ENCODE data around the gene PTPRK. TPM values are rescaled to one million over a fixed set of nuclear protein-coding genes. Genes with fewer than 3 reads are reported as not detected.

PTPRK gene
- total and polyA plus RNA-seq, 2 donors (not counting 1 experiment from before 2014, with no cell fraction given) = 16.2 to 18.7 TPM

GRCh38 chr6:128395188-128395587 is 125.2 kb downstream of the PTPRK start:
- CTCF ChIA-PET = no interaction called here
- H3K27me3 ChIP-seq (replicated peaks in 1 of 4; ENCODE audit: control extremely low read depth in 1 of 4, control insufficient read depth in 3 of 4, insufficient read depth in 4 of 4, low read length in 3 of 4) = no peaks in the 10 kb centered on the region
- POLR2A ChIA-PET = no interaction called here
- H3K9me3 ChIP-seq (ENCODE audit: control extremely low read depth in 1 of 3, control insufficient read depth in 2 of 3, insufficient read depth in 1 of 3, low read length in 2 of 3) = no peaks in the 10 kb centered on the region
- H3K79me2 ChIP-seq (ENCODE audit: control insufficient read depth, insufficient read depth, low read length) = no peaks in the 10 kb centered on the region
- no CpG with 5 or more reads among the region's 3 CpGs for WGBS (ENCODE audit: insufficient coverage)
- TF ChIP-seq EZH2 (IDR thresholded peaks at IDR 0.05; ENCODE audit: borderline replicate concordance, insufficient read depth, low read depth, low read length, poor library complexity, severe bottlenecking) = no peak
- no peak for TF ChIP-seq CTCF (IDR thresholded peaks at IDR 0.05)
- no peak overlapping the region for H3K4me3 ChIP-seq (ENCODE audit: control extremely low read depth in 1 of 5, extremely low read depth in 1 of 5, insufficient read depth in 1 of 5, low read depth in 2 of 5, low read length in 4 of 5)
- no peaks in the 10 kb centered on the region for H3K36me3 ChIP-seq (replicated peaks in 1 of 2; ENCODE audit: control extremely low read depth in 1 of 2, control insufficient read depth in 1 of 2, extremely low read depth in 1 of 2, insufficient read depth in 2 of 2, low read length in 1 of 2)
- H3K27ac Mint-ChIP-seq = no peak overlapping the region
- no peaks in the 10 kb centered on the region for H3K4me1 Mint-ChIP-seq
- ATAC-seq (ENCODE audit: low read depth) (no peak), DNase-seq (no peak)
- no peaks in the 10 kb centered on the region for H3K27me3 Mint-ChIP-seq
- H3K4me1 ChIP-seq (ENCODE audit: control insufficient read depth in 2 of 2, insufficient read depth in 2 of 2, low read length in 2 of 2) = no peaks in the 10 kb centered on the region
- no peak overlapping the region for H2AFZ ChIP-seq (ENCODE audit: insufficient read depth, low read depth, low read length, poor library complexity, severe bottlenecking)
- H3K4me2 ChIP-seq (replicated peaks; ENCODE audit: low read depth, low read length, poor library complexity, severe bottlenecking) = no peak overlapping the region
- no peak overlapping the region for H3K4me3 Mint-ChIP-seq
- no peak overlapping the region for H3K27ac ChIP-seq (ENCODE audit: low read length in 2 of 2)
- intact Hi-C loops (cut with micrococcal nuclease) = no loop called here
- no peaks in the 10 kb centered on the region for H3K9me3 Mint-ChIP-seq (ENCODE audit: insufficient read depth)
- no peak overlapping the region for H3K9ac ChIP-seq (ENCODE audit: low read length)
- no peaks in the 10 kb centered on the region for H4K20me1 ChIP-seq (ENCODE audit: control insufficient read depth, insufficient read depth, low read length, poor library complexity, severe bottlenecking)

- ChIA-PET POLR2A (no interaction called here), CTCF (no interaction called here)
- Histone ChIP-seq H3K4me3 (ENCODE audit: control extremely low read depth in 1 of 5, extremely low read depth in 1 of 5, insufficient read depth in 1 of 5, low read depth in 2 of 5, low read length in 4 of 5) (no peak overlapping the region), H3K4me2 (replicated peaks; ENCODE audit: low read depth, low read length, poor library complexity, severe bottlenecking) (no peak overlapping the region), H3K9ac (ENCODE audit: low read length) (no peak overlapping the region), H3K27ac (ENCODE audit: low read length in 2 of 2) (no peak overlapping the region), H3K79me2 (ENCODE audit: control insufficient read depth, insufficient read depth, low read length) (no peaks in the 10 kb centered on the region), H3K36me3 (replicated peaks in 1 of 2; ENCODE audit: control extremely low read depth in 1 of 2, control insufficient read depth in 1 of 2, extremely low read depth in 1 of 2, insufficient read depth in 2 of 2, low read length in 1 of 2) (no peaks in the 10 kb centered on the region), H2AFZ (ENCODE audit: insufficient read depth, low read depth, low read length, poor library complexity, severe bottlenecking) (no peak overlapping the region), H4K20me1 (ENCODE audit: control insufficient read depth, insufficient read depth, low read length, poor library complexity, severe bottlenecking) (no peaks in the 10 kb centered on the region), H3K27me3 (replicated peaks in 1 of 4; ENCODE audit: control extremely low read depth in 1 of 4, control insufficient read depth in 3 of 4, insufficient read depth in 4 of 4, low read length in 3 of 4) (no peaks in the 10 kb centered on the region), H3K9me3 (ENCODE audit: control extremely low read depth in 1 of 3, control insufficient read depth in 2 of 3, insufficient read depth in 1 of 3, low read length in 2 of 3) (no peaks in the 10 kb centered on the region), H3K4me1 (ENCODE audit: control insufficient read depth in 2 of 2, insufficient read depth in 2 of 2, low read length in 2 of 2) (no peaks in the 10 kb centered on the region)
- intact Hi-C loops (cut with micrococcal nuclease) = no loop called here
- Mint-ChIP-seq H3K27me3 (no peaks in the 10 kb centered on the region), H3K27ac (no peak overlapping the region), H3K4me1 (no peaks in the 10 kb centered on the region), H3K4me3 (no peak overlapping the region), H3K9me3 (ENCODE audit: insufficient read depth) (no peaks in the 10 kb centered on the region)
- TF ChIP-seq CTCF (IDR thresholded peaks at IDR 0.05) = no peak
- no peak for TF ChIP-seq EZH2 (IDR thresholded peaks at IDR 0.05; ENCODE audit: borderline replicate concordance, insufficient read depth, low read depth, low read length, poor library complexity, severe bottlenecking)
- DNase-seq (no peak), ATAC-seq (ENCODE audit: low read depth) (no peak)
- no CpG with 5 or more reads among the region's 1 CpG for WGBS (ENCODE audit: insufficient coverage)
Observed at GRCh38 chr6:128394167-128394566, 126.2 kb downstream of the PTPRK start.
